HG02938 (cell line): ENCODE data around the gene FRAS1.
"Not testable (repeated sequence)": the region's sequence is repeated elsewhere in the genome, so short reads cannot be mapped to it uniquely, and the experiment has no call there.

ENCODE experiments used
- ATAC-seq: cut with Tn5 transposase; IDR thresholded peaks from one replicate; pipeline ENCODE4 v1.9.1; 2021; ENCODE audit warnings: mild to moderate bottlenecking, moderate library complexity; ENCODE audit not compliant: unreplicated experiment

The FRAS1 gene

GRCh38 chr4:78493731-78494130, 436.6 kb downstream of the FRAS1 start:
- ATAC-seq: no peak

DNA sequence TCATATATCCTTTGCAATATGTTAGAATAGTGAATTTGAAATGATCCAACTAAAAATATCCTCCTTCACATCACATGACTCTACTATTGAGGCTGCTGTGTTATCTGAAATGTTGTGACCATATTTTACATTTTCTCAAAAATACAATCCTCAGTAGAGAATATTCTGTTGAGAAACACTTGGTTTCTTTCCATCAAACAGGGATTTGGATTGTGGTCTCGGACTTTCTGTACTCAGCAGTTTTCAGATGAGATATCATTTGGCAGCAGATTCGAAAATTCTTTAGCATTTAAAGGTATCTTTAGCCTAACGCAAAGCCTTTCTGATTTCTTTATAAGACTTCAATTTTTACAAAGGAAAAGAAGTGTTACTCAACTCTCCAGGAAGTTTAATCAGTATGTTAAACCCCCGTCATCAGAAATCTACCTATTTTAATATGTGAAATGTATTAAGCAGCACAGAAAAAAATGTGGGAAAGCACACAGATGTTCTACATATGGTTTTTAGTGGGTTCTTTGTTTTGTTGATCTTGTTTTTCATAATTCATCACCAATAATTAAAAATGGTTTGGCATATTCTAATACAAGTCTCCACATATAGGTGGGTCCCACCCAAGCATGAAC, 439.0 kb downstream of the FRAS1 start:
- no peak for ATAC-seq

DNA sequence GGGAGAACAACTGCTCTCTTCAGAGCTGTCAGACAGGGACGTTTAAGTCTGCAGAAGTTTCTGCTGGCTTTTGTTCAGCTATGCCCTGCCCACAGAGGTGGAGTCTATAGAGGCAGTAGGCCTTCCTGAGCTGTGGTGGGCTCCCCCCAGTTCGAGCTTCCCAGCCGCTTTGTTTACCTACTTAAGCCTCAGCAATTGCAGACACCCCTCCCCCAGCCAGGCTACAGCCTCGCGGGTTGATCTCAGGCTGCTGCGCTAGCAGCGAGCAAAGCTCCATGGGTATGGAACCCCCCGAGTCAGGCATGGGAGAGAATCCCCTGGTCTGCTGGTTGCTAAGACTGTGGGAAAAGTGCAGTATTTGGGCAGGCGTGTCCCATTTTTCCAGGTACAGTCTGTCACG, 449.1 kb downstream of the FRAS1 start:
- ATAC-seq: not testable (repeated sequence)

GRCh38 chr4:78509043-78509442, 451.9 kb downstream of the FRAS1 start:
- no peak for ATAC-seq

GRCh38 chr4:78510108-78510507, 453.0 kb downstream of the FRAS1 start:
- no peak for ATAC-seq

DNA sequence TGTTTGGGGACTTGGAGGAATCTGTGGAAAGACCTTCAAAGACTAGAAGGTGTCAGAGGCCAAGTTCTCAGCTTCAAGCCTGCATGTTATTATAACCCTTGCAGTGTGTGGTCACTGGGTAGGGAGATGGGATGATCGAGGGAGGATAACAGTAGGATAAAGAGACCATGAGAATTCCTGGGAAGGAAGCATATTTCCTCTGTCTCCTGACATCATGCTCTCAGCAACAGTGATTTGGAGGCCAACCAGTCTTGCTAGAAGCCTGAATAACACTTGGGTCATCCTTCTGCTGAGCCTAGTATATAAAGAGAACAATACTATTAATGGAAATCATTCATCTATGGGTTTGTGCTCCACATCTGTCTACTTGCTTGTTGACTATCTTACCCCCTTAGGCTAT, 453.6 kb downstream of the FRAS1 start:
- no peak for ATAC-seq

DNA sequence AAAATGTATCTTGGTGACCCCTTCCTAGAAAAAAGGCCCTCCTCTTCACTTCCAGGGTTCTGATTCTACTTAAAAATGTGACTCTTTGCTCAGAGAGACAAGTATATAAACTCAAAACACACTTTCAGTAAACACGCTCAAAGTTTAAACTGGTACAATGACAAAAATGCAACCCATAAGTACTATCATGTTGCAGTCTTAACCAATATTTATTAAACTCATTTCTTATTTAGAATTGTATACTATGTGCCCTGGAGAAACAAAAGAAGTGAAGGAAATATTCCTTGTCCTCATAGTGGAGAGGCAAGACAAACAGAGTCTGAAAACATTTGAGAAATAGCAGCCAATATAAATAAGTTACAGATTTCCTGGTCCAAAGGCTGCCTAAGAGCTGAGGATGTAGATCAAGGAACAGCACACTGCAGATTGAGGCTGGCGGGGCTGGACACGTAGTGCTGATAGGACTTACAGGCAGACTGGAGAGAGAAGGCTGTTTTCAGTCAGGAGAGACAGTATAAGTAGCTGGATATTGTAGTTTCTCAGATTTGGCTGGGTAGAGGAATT, 455.3 kb downstream of the FRAS1 start:
- ATAC-seq: no peak

DNA sequence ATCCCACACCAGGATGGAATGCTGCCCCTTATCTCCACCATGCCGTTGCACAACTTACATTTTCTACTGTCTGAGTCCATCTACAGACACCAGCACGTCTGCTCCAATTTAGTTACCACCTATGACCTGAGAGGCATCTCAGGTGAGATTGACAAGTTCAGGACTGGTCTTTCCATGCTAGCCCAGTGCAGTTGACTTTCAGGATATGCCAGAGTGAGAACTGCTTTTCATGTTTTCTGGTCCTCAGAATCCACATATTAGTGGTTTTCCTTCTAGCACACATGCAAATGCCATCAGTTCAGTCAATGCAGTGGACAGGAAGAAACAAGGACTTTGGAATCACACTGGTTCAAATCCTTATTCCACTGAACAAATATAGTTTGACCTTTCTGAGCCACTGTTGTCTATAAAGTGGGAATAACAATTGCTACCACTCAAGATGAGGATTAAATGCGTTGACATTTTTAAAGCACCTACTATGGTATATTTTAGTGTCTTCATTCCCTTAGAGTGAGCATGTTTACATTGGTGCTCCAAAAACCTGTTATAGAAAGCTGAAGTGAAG, 456.4 kb downstream of the FRAS1 start:
- ATAC-seq: no peak

GRCh38 chr4:78517050-78517652, 460.0 kb downstream of the FRAS1 start:
- no peak for ATAC-seq

GRCh38 chr4:78518561-78518960, 461.4 kb downstream of the FRAS1 start:
- ATAC-seq: no peak

DNA sequence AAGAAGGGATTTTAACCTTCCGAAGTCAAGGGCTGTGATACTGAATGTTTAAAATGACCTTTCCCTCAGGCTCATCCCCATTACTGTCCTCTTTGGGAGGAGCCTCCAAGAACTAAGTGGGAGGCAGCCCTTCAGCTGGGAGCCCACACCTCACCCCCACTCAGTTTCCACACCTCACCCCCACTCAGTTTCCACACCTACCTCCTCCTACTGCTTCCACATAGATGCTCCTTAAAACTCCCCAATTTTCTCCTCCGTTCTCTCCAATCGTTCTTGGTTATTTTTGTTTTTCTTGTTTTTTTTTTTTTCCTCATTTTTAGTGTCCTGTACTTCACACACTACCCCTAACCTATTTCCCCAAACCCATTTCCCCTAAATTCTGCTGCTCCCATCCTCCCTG, 462.8 kb downstream of the FRAS1 start:
- ATAC-seq: no peak

DNA sequence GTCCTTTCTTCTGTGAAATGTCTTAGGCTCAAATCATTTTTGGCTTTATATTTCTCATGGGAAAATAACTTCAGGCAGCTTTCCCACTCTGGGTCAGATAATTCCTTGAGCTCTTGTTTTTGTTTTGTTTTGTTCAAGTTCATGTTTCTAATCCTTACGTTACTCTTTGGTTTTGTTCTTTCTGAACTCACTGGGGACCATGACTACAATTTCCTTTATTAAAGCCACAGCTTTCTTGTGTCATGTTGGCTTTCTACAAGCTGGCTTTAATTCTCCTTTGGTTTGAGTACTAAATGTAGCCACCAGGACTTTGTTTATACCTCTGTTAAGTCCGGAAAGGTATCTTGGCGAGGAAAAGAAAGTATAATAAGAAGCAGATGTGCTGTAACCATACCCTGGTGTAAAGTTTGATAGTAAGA, 463.7 kb downstream of the FRAS1 start:
- no peak for ATAC-seq

DNA sequence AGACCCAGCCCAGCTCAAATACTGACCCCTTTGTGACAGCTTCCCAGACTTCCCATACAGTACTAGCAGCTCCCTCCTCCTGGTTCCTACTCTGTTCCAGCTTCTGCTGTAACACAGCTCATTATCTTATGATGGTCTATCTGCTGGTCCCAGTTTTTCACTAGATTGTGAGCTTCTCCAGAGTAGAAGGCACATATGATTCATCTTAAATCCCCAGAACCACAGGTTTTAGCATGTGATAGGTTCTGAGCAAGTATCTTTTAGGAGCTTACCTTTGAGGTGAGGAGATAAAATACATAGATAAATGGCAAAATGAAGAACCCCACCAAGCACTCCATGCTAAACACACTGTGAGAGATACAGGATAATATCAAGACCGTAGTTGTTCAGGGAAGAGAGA, 466.9 kb downstream of the FRAS1 start:
- ATAC-seq: no peak

- ATAC-seq: no peak
These were observed 468.4 kb downstream of the FRAS1 start for GRCh38 chr4:78525559-78525958.

DNA sequence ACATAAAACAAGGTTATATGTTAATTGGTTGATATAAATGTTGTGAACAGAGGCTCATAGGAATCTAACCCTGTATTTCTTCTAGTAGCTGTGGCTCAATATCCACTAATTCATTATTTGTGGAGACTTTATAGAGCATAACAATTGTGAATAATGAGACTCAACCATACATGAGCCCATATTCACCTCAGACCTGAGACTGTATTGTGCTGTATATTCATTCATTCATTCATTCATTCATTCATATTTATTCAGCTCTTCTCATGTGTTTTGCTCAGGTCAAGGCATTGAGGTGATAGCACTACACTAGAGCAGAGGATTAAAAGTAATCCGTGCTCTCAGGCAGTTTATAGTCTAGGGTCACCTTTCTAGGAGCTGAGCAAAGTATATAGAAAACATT, 470.0 kb downstream of the FRAS1 start:
- ATAC-seq: no peak

GRCh38 chr4:78527555-78527954, 470.4 kb downstream of the FRAS1 start:
- ATAC-seq: no peak

- no peak for ATAC-seq
These were observed 471.2 kb downstream of the FRAS1 start for GRCh38 chr4:78528327-78528726.

DNA sequence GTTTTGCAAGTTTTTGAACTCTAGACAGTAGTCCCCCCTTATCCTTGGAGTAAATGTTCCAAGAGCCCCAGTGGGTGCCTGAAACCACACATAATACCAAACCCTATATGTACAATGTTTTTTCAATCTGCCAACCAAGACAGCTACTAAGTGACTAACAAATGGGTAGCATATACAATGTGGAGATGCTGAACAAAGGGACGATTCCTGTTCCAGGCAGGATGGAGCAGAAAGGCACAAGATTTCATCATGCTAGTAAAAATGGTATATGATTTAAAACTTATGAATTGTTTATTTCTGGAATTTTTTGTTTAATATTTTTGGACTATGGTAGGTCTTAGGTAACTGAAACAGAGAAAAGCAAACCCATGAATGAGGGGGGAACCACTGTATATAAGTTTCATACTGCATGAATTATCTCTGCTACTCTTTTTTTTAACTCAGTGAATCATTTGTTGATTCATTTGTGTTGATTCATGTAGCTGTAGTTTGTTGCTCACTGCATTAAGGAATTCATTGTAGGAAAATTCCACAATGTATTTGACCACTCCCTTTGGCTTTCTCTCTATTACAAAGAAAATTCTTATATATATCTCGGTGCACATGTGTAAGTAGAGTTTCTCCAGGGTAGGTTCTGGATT, 472.6 kb downstream of the FRAS1 start:
- ATAC-seq: no peak

GRCh38 chr4:78532046-78532445, 474.9 kb downstream of the FRAS1 start:
- no peak for ATAC-seq

- ATAC-seq: no peak
These were observed 476.7 kb downstream of the FRAS1 start for GRCh38 chr4:78533854-78534253.

DNA sequence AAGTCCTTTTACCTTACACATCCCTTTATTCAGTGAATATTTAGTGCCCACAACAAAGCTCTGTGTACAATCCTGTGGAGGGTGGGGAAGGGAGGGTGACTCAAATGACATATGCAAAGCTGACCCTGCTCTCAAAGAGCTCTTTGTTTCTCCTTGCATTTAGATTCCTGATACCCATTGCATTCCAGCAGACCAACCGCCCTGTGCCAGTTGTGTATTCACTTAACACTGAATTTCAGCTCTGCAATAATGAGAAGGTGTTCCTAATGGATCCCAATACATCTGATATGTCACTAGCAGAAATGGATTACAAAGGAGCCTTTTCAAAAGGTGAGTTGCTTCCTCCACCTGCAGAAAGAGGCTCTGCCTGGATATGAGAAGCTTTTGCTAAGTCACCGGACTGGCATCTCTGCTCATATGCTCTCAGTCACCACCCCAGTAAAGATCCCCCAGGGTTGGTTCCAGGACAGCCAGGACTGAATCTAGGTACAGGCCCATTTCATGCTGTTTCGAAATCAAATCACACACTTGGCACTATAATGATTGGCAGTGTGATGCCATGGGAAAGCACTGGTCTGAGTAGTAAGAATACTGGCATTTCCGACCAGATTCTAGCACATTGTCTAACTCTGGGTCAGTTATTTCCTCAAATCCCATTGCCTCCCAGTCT, 477.3 kb downstream of the FRAS1 start:
- no peak for ATAC-seq
